ENCODE data around the gene FTO. TPM values are rescaled to one million over a fixed set of nuclear protein-coding genes. Genes with fewer than 3 reads are reported as not detected.

The FTO gene
- total RNA-seq, 4 donors from 2014 or later: 21.3 to 50.5 (median 40.8) TPM

GRCh38 chr16:53948734-53949430 lies 244.9 kb downstream of the FTO start:
- no peaks in the 10 kb centered on the region for H3K9me3 ChIP-seq
- no peaks in the 10 kb centered on the region for H3K36me3 ChIP-seq
- DNase-seq: no peak
- H3K4me3 ChIP-seq: no peak overlapping the region
- peaks cover 0 to 20% (median 10%) of the 10 kb centered on the region in 4 donors for H3K4me1 ChIP-seq
- intact Hi-C loops (cut with DNase I; ENCODE audit: low total_unique reads): no loop called here
- H3K27me3 ChIP-seq: no peaks in the 10 kb centered on the region
- TF ChIP-seq EP300 (IDR thresholded peaks at IDR 0.05; ENCODE audit: low read depth) (no peak), POLR2AphosphoS5 (IDR thresholded peaks at IDR 0.05) (no peak), POLR2A (IDR thresholded peaks at IDR 0.05) (no peak)
- TF ChIP-seq, protein P1, sequence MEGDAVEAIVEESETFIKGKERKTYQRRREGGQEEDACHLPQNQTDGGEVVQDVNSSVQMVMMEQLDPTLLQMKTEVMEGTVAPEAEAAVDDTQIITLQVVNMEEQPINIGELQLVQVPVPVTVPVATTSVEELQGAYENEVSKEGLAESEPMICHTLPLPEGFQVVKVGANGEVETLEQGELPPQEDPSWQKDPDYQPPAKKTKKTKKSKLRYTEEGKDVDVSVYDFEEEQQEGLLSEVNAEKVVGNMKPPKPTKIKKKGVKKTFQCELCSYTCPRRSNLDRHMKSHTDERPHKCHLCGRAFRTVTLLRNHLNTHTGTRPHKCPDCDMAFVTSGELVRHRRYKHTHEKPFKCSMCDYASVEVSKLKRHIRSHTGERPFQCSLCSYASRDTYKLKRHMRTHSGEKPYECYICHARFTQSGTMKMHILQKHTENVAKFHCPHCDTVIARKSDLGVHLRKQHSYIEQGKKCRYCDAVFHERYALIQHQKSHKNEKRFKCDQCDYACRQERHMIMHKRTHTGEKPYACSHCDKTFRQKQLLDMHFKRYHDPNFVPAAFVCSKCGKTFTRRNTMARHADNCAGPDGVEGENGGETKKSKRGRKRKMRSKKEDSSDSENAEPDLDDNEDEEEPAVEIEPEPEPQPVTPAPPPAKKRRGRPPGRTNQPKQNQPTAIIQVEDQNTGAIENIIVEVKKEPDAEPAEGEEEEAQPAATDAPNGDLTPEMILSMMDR (IDR thresholded peaks at IDR 0.05): no peak
- no peak overlapping the region for H3K27ac ChIP-seq
- in situ Hi-C loops (cut with MboI; ENCODE audit: low pct_ligation_motif_present in 1 of 4, low pct_unique_long_range_greater_than_20kb in 1 of 4, low sequenced_read_pairs in 3 of 4): no loop called here
- WGBS, 2 donors (ENCODE audit: low coverage in 1 of 2): 87 to 90% methylated on average over 3 of the region's 3 CpGs

- 53 to 58% methylated on average over 6 of the region's 6 CpGs for WGBS, 2 donors (ENCODE audit: low coverage in 1 of 2)
- H3K4me3 ChIP-seq: no peak overlapping the region
- no peak overlapping the region for H3K27ac ChIP-seq
- TF ChIP-seq, protein P1 (IDR thresholded peaks at IDR 0.05): no peak
- no peak for TF ChIP-seq POLR2AphosphoS5 (IDR thresholded peaks at IDR 0.05)
- TF ChIP-seq POLR2A (IDR thresholded peaks at IDR 0.05): no peak
- no peak for TF ChIP-seq EP300 (IDR thresholded peaks at IDR 0.05; ENCODE audit: low read depth)
- no peak for DNase-seq
- H3K36me3 ChIP-seq: no peaks in the 10 kb centered on the region
- in situ Hi-C loops (cut with MboI; ENCODE audit: low pct_ligation_motif_present in 1 of 4, low pct_unique_long_range_greater_than_20kb in 1 of 4, low sequenced_read_pairs in 3 of 4) (no loop called here), intact Hi-C loops (cut with DNase I; ENCODE audit: low total_unique reads) (no loop called here)
- no peaks in the 10 kb centered on the region for H3K9me3 ChIP-seq
- peaks cover 0 to 20% (median 10%) of the 10 kb centered on the region in 4 donors for H3K4me1 ChIP-seq
- H3K27me3 ChIP-seq: no peaks in the 10 kb centered on the region
Measured at GRCh38 chr16:53949715-53950410, 245.9 kb downstream of the FTO start.

- Histone ChIP-seq H3K9me3 (no peaks in the 10 kb centered on the region), H3K4me3 (no peak overlapping the region), H3K27me3 (no peaks in the 10 kb centered on the region), H3K36me3 (no peaks in the 10 kb centered on the region), H3K4me1 (peaks cover 0 to 20% (median 10%) of the 10 kb centered on the region in 4 donors), H3K27ac (no peak overlapping the region)
- WGBS, 2 donors (ENCODE audit: low coverage in 1 of 2): 85 to 95% methylated on average over 4 to 5 of the region's 5 CpGs
- in situ Hi-C loops (cut with MboI; ENCODE audit: low pct_ligation_motif_present in 1 of 4, low pct_unique_long_range_greater_than_20kb in 1 of 4, low sequenced_read_pairs in 3 of 4): no loop called here
- intact Hi-C loops (cut with DNase I; ENCODE audit: low total_unique reads): no loop called here
- TF ChIP-seq POLR2A (IDR thresholded peaks at IDR 0.05) (no peak), EP300 (IDR thresholded peaks at IDR 0.05; ENCODE audit: low read depth) (no peak), POLR2AphosphoS5 (IDR thresholded peaks at IDR 0.05) (no peak)
- TF ChIP-seq, protein P1 (IDR thresholded peaks at IDR 0.05): no peak
- no peak for DNase-seq
Measured at GRCh38 chr16:53950677-53951076, 246.7 kb downstream of the FTO start.
